A549 (cell line): ENCODE data around the gene GAL3ST1. TPM values are rescaled to one million over a fixed set of nuclear protein-coding genes. Genes with fewer than 3 reads are reported as not detected.

Source experiments
- ATAC-seq, 2 experiments: fragments of 200-7000 bp in 1 of 2; fragments of >200 bp in 1 of 2; cut with Nextera tagmentation in 1 of 2; cut with Tn5 transposase in 1 of 2; 3 replicates each; pipeline versions ENCODE4 v1.8.0 to v1.9.1; 2018 to 2020; ENCODE audit warnings: mild to moderate bottlenecking in 1 of 2, moderate library complexity in 1 of 2
- CTCF ChIA-PET: fragments of 300-600 bp; sonication (Branson Sonifier 250); formaldehyde crosslinking; extraction: SDS; loops from one replicate; lab custom pipeline; 2021; ENCODE audit warnings: antibody characterized with exemption, inconsistent platforms; lab: Yijun Ruan, JAX
- POLR2A ChIA-PET: fragments of 350-600 bp; formaldehyde crosslinking; extraction: SDS; loops from one replicate; lab custom pipeline; 2021; ENCODE audit warnings: antibody characterized with exemption, inconsistent platforms; lab: Yijun Ruan, JAX
- DNase-seq, 2 experiments: peaks; one replicate each; pipeline versions ENCODE4 v3.0.0 to v3.0.0-alpha.2; 2011 to 2016; ENCODE audit warnings: low read depth in 1 of 2, low spot score in 1 of 2
- FAIRE-seq: peaks from 2 replicates; lab custom pipeline; 2011; peaks lifted over from hg19 to GRCh38; lab: Jason Lieb, UNC
- H3K27ac ChIP-seq, 2 experiments: fragments of >200 bp; sonication (Bioruptor Twin); formaldehyde crosslinking; 3 replicates each; pipeline ENCODE4 v1.5.1; 2016 to 2017
- H3K4me1 ChIP-seq: fragments of >200 bp; sonication (Bioruptor Twin); formaldehyde crosslinking; 3 replicates; pipeline ENCODE4 v1.6.1; 2016
- H3K4me2 ChIP-seq: fragments of >200 bp; sonication (Bioruptor Twin); formaldehyde crosslinking; 3 replicates; pipeline ENCODE4 v1.6.1; 2016
- H3K4me3 ChIP-seq: fragments of >200 bp; sonication (Bioruptor Twin); formaldehyde crosslinking; 3 replicates; pipeline ENCODE4 v1.5.1; 2016
- H3K9me3 ChIP-seq: fragments of >200 bp; sonication (Bioruptor Twin); formaldehyde crosslinking; 3 replicates; pipeline ENCODE4 v1.6.1; 2016
- ATOH8 ChIP-seq: fragments of 250-450 bp; sonication (Bioruptor Pico); IDR thresholded peaks from 2 replicates; pipeline ENCODE4 v1.5.0; 2020; ENCODE audit warnings: low read depth, mild to moderate bottlenecking, moderate library complexity
- CBX8 ChIP-seq: fragments of 200-600 bp; sonication (generic); IDR thresholded peaks from 2 replicates; pipeline ENCODE4 v1.6.1; 2016
- CEBPB ChIP-seq, 2 experiments: fragments of >200 bp in 1 of 2; sonication (Bioruptor Twin) in 1 of 2; formaldehyde crosslinking in 1 of 2; IDR thresholded peaks; 2 replicates each; pipeline ENCODE4 v1.6.1; 2012 to 2016
- CTCF ChIP-seq: fragments of >200 bp; sonication (Bioruptor Twin); formaldehyde crosslinking; IDR thresholded peaks from 3 replicates; pipeline ENCODE4 v1.5.1; 2016
- E2F6 ChIP-seq: IDR thresholded peaks from 2 replicates; pipeline ENCODE4 v1.6.1; 2012; ENCODE audit warnings: low read depth, borderline replicate concordance
- HDAC2 ChIP-seq: fragments of 200-600 bp; sonication (generic); IDR thresholded peaks from 2 replicates; pipeline ENCODE4 v1.6.1; 2016
- HMGXB4 ChIP-seq: fragments of 250-450 bp; sonication (Bioruptor Pico); IDR thresholded peaks from 2 replicates; pipeline ENCODE4 v1.5.0; 2021; ENCODE audit warnings: mild to moderate bottlenecking, moderate library complexity, borderline replicate concordance
- HOXB5 ChIP-seq: fragments of 250-450 bp; sonication (Bioruptor Pico); IDR thresholded peaks from 2 replicates; pipeline ENCODE4 v1.5.0; 2020; ENCODE audit warnings: mild to moderate bottlenecking, moderate library complexity
- JUN ChIP-seq, 2 experiments: fragments of >200 bp; sonication (Bioruptor Twin); formaldehyde crosslinking; IDR thresholded peaks; 2 replicates in 1 of 2; 3 replicates in 1 of 2; pipeline ENCODE4 v1.6.1; 2016 to 2017
- JUNB ChIP-seq: fragments of >200 bp; sonication (Bioruptor Twin); formaldehyde crosslinking; IDR thresholded peaks from 2 replicates; pipeline ENCODE4 v1.6.1; 2016
- MAZ ChIP-seq: fragments of 150-350 bp; IDR thresholded peaks from 2 replicates; pipeline ENCODE4 v1.6.1; 2014; ENCODE audit warnings: antibody characterized with exemption, low read depth, low read length, borderline replicate concordance
- NFE2L2 ChIP-seq: fragments of 150-350 bp; conservative IDR thresholded peaks from 2 replicates; pipeline ENCODE4 v1.6.1; 2014; ENCODE audit warnings: low read length
- PBX3 ChIP-seq: IDR thresholded peaks from 2 replicates; pipeline ENCODE4 v1.6.1; 2012
- PHF8 ChIP-seq: fragments of 200-600 bp; sonication (generic); IDR thresholded peaks from 2 replicates; pipeline ENCODE4 v1.6.1; 2016; ENCODE audit warnings: low read depth, mild to moderate bottlenecking, antibody characterized with exemption, moderate library complexity, borderline replicate concordance
- RAD21 ChIP-seq, 2 experiments: fragments of >200 bp in 1 of 2; sonication (Bioruptor Twin) in 1 of 2; formaldehyde crosslinking in 1 of 2; IDR thresholded peaks in 1 of 2; conservative IDR thresholded peaks in 1 of 2; 2 replicates in 1 of 2; 3 replicates in 1 of 2; pipeline ENCODE4 v1.6.1; 2012 to 2018; ENCODE audit warnings: inconsistent platforms in 1 of 2
- TFCP2L1 ChIP-seq: fragments of 250-450 bp; sonication (Bioruptor Pico); IDR thresholded peaks from 2 replicates; pipeline ENCODE4 v1.5.0; 2021; ENCODE audit warnings: mild to moderate bottlenecking
- TP53 ChIP-seq: fragments of 250-450 bp; sonication (Bioruptor Pico); IDR thresholded peaks from 2 replicates; pipeline ENCODE4 v1.5.0; 2021; ENCODE audit warnings: mild to moderate bottlenecking, moderate library complexity
- ZC3H11A ChIP-seq: fragments of 450-650 bp; IDR thresholded peaks from 2 replicates; pipeline ENCODE4 v1.6.1; 2014; ENCODE audit warnings: antibody characterized with exemption, mild to moderate bottlenecking
- WGBS: methylation state at CpG from one replicate; pipeline ENCODE4 v1.1.6; 2017; ENCODE audit errors: missing lambda C conversion rate; 5-methylcytosine and 5-hydroxymethylcytosine counted together
- polyA plus RNA-seq, 4 experiments: library from polyadenylated mRNA; depleted of rRNA in 3 of 4; stranded (reverse); fragments of >200 nt; fragmentation: RNase III in 1 of 4; extraction: RNeasy Plus Mini Kit Qiagen cat#74134 plus additional on column Dnase treatment in 1 of 4; gene quantifications; 2 replicates in 3 of 4; 3 replicates in 1 of 4; pipeline ENCODE4 v1.2.3, GENCODE V29; 2011 to 2017

GAL3ST1 gene
- polyA plus RNA-seq, 2 of the 4 experiments (the other 2 are of a cell fraction) = 8.7 to 14.0 TPM

- no peak for ATAC-seq
- ChIA-PET CTCF (interaction anchor here (1.1 to 2.8 kb wide), 2 partner anchors 19 to 141 kb away, joined by 3 to 7 read pairs; no protein-coding TSS in a partner anchor), POLR2A (no interaction called here)
- H3K4me2 ChIP-seq = no peak overlapping the region
- no peak for FAIRE-seq
- H3K4me1 ChIP-seq = peaks cover under 1% of the 10 kb centered on the region; the same call in 2 of the 3 replicates
- no peaks in the 10 kb centered on the region for H3K9me3 ChIP-seq
- no peak for DNase-seq
- TF ChIP-seq NFE2L2 = no peak
- TF ChIP-seq MAZ = no peak
- no peak for TF ChIP-seq HMGXB4 (CRISPR knock-in tag)
- no peak for TF ChIP-seq CBX8
- no peak for TF ChIP-seq TFCP2L1 (CRISPR knock-in tag)
- TF ChIP-seq E2F6 = no peak
- TF ChIP-seq HOXB5 (CRISPR knock-in tag) = no peak
- TF ChIP-seq CEBPB (IDR thresholded peaks at IDR 0.05) = no peak
- no peak for TF ChIP-seq RAD21 (conservative IDR thresholded peaks at IDR 0.05 in 1 of 2, IDR thresholded peaks at IDR 0.05 in 1 of 2)
- TF ChIP-seq CTCF = no peak
- TF ChIP-seq JUN (IDR thresholded peaks at IDR 0.05) = no peak
- TF ChIP-seq ZC3H11A = no peak
- TF ChIP-seq PBX3 = no peak
- TF ChIP-seq HDAC2 = no peak
- no peak for TF ChIP-seq TP53 (CRISPR knock-in tag)
- H3K27ac ChIP-seq = no peak overlapping the region
- H3K4me3 ChIP-seq = no peak overlapping the region
These were observed 40.4 kb upstream of the GAL3ST1 start for GRCh38 chr22:30614879-30615278.

- Histone ChIP-seq H3K4me2 (no peak overlapping the region), H3K9me3 (no peaks in the 10 kb centered on the region), H3K4me3 (no peak overlapping the region), H3K27ac (no peak overlapping the region), H3K4me1 (peaks cover 7% of the 10 kb centered on the region)
- WGBS = 90% methylated on average over 7 of the region's 7 CpGs
- TF ChIP-seq JUNB (no peak), CTCF (no peak), PHF8 (no peak), ATOH8 (CRISPR knock-in tag) (no peak)
- ChIA-PET CTCF (interaction anchor here (1.1 to 2.8 kb wide), 2 partner anchors 20 to 141 kb away, joined by 3 to 7 read pairs; no protein-coding TSS in a partner anchor), POLR2A (no interaction called here)
- no peak for DNase-seq
- FAIRE-seq = no peak
- no peak for ATAC-seq
These were observed 39.8 kb upstream of the GAL3ST1 start for GRCh38 chr22:30614268-30614667.
